C4-2B (cell line): ENCODE results near the gene TAF3.

ENCODE experiments used
- H3K27ac ChIP-seq: fragments of 450-650 bp; 2 replicates; pipeline ENCODE4 v1.5.1; 2017
- ZFX ChIP-seq: fragments of 450-650 bp; IDR thresholded peaks from 2 replicates; pipeline ENCODE4 v1.6.1; 2017
- TF ChIP-seq, protein P1 (sequence below): fragments of 450-650 bp; conservative IDR thresholded peaks from 2 replicates; pipeline ENCODE4 v1.5.1; 2017; ENCODE audit warnings: mild to moderate bottlenecking

The TAF3 gene

DNA sequence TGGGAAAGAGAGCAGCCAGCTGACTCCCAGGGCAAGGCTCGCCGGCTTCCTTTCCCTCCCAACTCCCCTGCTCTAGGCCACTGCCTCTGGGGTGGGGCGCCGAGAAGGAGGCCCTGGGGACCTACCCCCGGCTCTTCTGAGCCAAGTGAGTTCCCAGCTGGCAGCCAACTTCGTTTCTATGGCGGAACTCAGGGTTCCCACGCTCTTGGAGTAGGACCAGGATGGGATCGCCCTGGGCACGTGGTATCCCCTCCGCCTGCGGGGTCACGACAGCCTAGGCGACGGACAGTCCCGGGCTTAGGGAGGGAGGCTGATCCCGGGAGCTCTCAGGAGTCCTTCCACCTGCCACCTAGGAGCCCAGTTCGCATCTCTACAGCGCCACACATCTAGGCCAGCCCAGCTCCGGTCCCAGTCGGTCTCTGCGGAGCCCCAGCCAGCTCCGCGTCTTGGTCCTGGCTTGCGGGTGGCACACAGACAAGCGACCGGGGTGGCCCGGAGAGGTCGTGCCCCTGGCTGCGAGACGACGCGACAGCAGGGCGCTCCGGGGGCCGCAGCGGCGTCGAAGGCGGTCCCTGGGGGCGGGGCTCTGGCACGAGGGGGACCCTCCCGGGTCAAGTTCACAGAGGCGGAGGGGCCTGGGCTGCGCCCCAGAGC is 215.6 kb downstream of the TAF3 start:
- TF ChIP-seq, protein P1, sequence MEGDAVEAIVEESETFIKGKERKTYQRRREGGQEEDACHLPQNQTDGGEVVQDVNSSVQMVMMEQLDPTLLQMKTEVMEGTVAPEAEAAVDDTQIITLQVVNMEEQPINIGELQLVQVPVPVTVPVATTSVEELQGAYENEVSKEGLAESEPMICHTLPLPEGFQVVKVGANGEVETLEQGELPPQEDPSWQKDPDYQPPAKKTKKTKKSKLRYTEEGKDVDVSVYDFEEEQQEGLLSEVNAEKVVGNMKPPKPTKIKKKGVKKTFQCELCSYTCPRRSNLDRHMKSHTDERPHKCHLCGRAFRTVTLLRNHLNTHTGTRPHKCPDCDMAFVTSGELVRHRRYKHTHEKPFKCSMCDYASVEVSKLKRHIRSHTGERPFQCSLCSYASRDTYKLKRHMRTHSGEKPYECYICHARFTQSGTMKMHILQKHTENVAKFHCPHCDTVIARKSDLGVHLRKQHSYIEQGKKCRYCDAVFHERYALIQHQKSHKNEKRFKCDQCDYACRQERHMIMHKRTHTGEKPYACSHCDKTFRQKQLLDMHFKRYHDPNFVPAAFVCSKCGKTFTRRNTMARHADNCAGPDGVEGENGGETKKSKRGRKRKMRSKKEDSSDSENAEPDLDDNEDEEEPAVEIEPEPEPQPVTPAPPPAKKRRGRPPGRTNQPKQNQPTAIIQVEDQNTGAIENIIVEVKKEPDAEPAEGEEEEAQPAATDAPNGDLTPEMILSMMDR, result no peak
- TF ChIP-seq ZFX, result no peak

DNA sequence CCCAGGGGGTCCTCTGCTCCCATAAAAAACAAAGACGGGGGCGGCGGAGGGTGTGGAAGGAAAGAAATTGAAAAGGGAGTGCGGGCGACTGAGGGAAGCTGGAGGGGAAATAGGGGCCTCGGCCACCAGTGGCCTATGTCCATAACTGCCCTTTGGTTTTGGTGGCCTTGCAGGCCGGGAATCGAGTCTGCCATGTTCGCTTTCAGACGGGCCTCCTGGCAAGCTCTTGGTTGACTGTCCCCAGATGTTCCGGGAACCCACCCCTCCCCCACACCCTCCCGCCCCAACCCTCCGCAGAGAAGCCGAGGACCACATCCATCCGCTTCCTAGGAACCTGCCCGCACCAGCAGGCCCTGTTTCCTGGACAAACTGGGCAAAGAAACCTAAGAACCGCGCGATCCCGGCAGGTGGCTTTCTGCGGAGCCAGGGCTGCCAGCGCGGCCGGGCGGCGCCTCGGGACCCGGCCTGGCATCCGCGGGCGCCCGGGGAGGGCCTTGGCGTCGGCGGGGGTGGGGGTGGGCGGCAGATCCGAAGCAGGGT is 216.2 kb downstream of the TAF3 start:
- no peak for TF ChIP-seq ZFX
- TF ChIP-seq, protein P1, result no peak
- H3K27ac ChIP-seq, result no peak overlapping the region

More for the DNA sequence above, 215.6 kb downstream of the TAF3 start:
- no peak overlapping the region for H3K27ac ChIP-seq

DNA sequence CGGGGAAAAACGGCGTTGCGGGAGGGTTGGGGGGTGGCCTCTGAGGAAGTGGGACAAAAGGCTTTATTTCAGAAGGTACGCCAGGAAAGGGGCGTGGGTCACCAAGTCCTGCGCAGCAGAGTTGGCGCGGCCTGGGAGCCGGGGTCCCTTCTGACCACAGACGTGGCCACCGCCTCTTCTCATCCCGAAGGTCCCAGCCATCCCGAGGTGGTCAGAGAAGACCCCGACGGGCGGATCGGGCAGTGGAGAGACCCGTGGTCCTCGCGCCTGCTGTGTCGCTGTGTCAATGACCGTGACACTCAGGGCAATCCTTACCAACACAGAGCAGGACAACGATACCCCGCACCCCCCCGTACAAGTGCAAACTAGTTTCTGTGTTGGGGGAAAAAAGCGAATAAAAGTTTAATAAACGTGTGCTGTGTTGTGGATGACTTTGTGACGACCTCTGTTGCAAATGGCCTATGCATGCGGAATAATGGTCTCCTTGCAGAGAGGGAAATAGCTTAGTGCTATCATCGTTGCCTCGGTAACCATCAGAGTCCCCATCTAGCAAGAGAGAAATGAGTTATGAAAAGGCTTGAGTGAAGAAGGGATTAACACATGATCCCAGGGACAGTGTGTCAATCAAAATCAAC is 216.8 kb downstream of the TAF3 start:
- no peak overlapping the region for H3K27ac ChIP-seq

GRCh38 chr10:8035641-8036470 is 217.6 kb downstream of the TAF3 start:
- no peak for TF ChIP-seq ZFX
- TF ChIP-seq, protein P1, result no peak
- no peak overlapping the region for H3K27ac ChIP-seq

More for the DNA sequence above, 216.8 kb downstream of the TAF3 start:
- TF ChIP-seq, protein P1, result no peak
- TF ChIP-seq ZFX, result no peak

DNA sequence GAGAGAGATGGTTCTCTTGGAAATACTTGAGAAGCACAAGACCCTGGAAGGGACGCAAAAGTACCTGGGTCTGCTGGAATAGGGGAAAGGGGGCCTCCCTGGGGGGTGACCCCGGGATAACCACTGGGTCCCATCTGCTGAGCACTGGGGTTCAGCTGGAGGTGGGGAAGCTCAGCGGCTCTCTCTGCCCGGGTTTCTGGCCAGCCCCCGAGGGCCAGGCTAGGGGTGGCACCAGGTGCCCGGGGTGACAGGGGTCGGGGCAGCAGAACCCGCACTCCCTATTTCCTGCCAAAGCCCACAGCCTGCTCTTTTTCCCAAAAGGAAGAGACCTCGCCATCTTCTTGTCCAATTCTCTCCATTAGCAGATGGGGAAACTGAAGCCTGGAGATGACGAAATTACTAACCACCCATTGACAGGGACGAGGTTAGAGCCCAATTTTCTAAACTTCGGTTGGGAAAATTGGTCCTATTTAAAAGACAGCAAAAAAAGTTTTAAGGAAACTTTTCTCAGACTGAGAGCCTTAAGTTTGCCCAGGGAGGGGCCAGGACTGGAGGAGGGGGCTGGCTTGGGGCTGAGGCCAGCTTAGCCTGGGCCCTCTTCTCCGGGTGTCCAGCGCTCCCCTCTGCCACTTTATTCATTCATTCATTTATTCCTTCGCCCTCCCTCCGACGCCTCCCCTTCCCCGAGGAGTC is 218.3 kb downstream of the TAF3 start:
- no peak overlapping the region for H3K27ac ChIP-seq
- TF ChIP-seq, protein P1, result no peak
- TF ChIP-seq ZFX, result no peak

DNA sequence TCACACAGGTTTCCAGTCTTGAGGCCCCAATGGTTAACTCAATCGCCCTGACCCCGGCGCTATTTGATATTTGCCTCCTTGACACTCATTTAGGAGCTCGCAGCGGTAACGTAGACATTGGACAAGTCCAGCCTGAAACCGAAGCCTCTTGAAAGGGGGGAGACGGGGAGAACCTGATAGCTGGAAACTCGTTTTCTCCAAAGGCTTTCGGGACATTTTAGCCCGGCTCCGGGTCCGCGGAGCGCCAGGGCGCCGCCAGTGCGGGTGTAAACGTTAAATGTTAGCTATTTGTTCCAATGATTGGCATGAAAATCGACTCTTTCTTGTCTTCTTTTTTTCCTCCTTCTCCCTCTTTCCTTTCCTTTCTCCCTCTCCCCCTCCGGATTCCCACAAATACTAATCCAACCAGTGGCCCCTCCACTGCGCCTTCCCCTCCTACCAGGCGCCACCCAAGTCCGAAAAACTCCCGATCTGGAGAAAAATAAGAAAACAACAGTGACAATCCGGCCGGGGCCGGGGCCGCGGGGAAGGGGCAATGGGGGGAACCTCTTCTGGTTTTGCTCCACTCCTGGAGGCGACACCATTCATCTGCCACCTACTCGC is 219.0 kb downstream of the TAF3 start:
- H3K27ac ChIP-seq, result no peak overlapping the region
- no peak for TF ChIP-seq ZFX
- TF ChIP-seq, protein P1, result no peak
